Fibroblast of skin of right quadriceps (primary cell): ENCODE data around the gene SLC37A1.

Experiments
- DNase-seq: peaks from one replicate; pipeline ENCODE4 v3.0.0-alpha.2; 2013

The SLC37A1 gene

GRCh38 chr21:42565206-42565810 lies 51.7 kb downstream of the SLC37A1 start:
- DNase-seq: no peak

GRCh38 chr21:42565886-42566523 lies 52.4 kb downstream of the SLC37A1 start:
- DNase-seq: no peak

- no peak for DNase-seq
Measured at GRCh38 chr21:42566524-42567213, 53.0 kb downstream of the SLC37A1 start.

- no peak for DNase-seq
Measured at GRCh38 chr21:42567214-42567555, 53.5 kb downstream of the SLC37A1 start.

- no peak for DNase-seq
Measured at GRCh38 chr21:42567861-42568260, 54.2 kb downstream of the SLC37A1 start.

GRCh38 chr21:42568376-42568775 lies 54.7 kb downstream of the SLC37A1 start:
- DNase-seq: no peak

- no peak for DNase-seq
Measured at GRCh38 chr21:42568866-42569731, 55.4 kb downstream of the SLC37A1 start.

- no peak for DNase-seq
Measured at GRCh38 chr21:42569732-42570301, 56.2 kb downstream of the SLC37A1 start.

- DNase-seq: no peak
Measured at GRCh38 chr21:42570362-42570761, 56.7 kb downstream of the SLC37A1 start.

GRCh38 chr21:42570841-42571387 lies 57.3 kb downstream of the SLC37A1 start:
- DNase-seq: no peak

- DNase-seq: no peak
Measured at GRCh38 chr21:42571391-42572150, 57.9 kb downstream of the SLC37A1 start.

- no peak for DNase-seq
Measured at GRCh38 chr21:42572906-42573495, 59.3 kb downstream of the SLC37A1 start.

- no peak for DNase-seq
Measured at GRCh38 chr21:42574234-42575027, 60.8 kb downstream of the SLC37A1 start.

- no peak for DNase-seq
Measured at GRCh38 chr21:42575111-42575510, 61.5 kb downstream of the SLC37A1 start.

- DNase-seq: no peak
Measured at GRCh38 chr21:42576639-42577038, 63.0 kb downstream of the SLC37A1 start.

GRCh38 chr21:42578034-42578433 lies 64.4 kb downstream of the SLC37A1 start:
- DNase-seq: no peak

- DNase-seq: no peak
Measured at GRCh38 chr21:42578761-42579415, 65.2 kb downstream of the SLC37A1 start.

- no peak for DNase-seq
Measured at GRCh38 chr21:42579456-42580075, 65.9 kb downstream of the SLC37A1 start.

- no peak for DNase-seq
Measured at GRCh38 chr21:42580076-42580792, 66.6 kb downstream of the SLC37A1 start.
